Left cardiac atrium (tissue), 4 donors: ENCODE data around the gene PCK1. TPM values are rescaled to one million over a fixed set of nuclear protein-coding genes. Genes with fewer than 3 reads are reported as not detected.
"Not testable (repeated sequence)": the region's sequence is repeated elsewhere in the genome, so short reads cannot be mapped to it uniquely, and the experiment has no call there.

ENCODE experiments used
- ATAC-seq, 2 donors: fragments of 200-7000 bp; cut with Tn5 transposase; one replicate each; pipeline ENCODE4 v1.9.1; 2020; ENCODE audit warnings: mild to moderate bottlenecking in 2 of 2, moderate library complexity in 2 of 2
- DNase-seq: peaks from one replicate; pipeline ENCODE4 v3.0.0-alpha.2; 2020
- intact Hi-C, 2 donors: fragments of 100-400 bp; cut with DNase I; formaldehyde crosslinking; loops; one replicate each; pipeline versions ENCODE4 v1.14.1 to v1.15.1; 2022 to 2023
- long read RNA-seq: library from polyadenylated mRNA; unstranded; transcript quantifications from one replicate; pipeline ENCODE4 v2.0.0, GENCODE V29; 2021
- total RNA-seq, 2 donors: library from RNA; stranded (reverse); fragmentation: NEBNext Ultra II Directional; extraction: Animal tissue kit (Norgen Biotek cat#: 25700); gene quantifications; one replicate each; pipeline ENCODE4 v1.2.1, GENCODE V29; 2021
- donor health status: DM: no; HTN: yes; CAD: no.
- donor health status: DM: no; HTN: yes; CAD: no; lungs with severe emphysema.
- donor health status: DM: yes; HTN: yes; CAD: no.
- donor health status: Dilated cardiomyopathy.

PCK1 gene
- total RNA-seq, result 10 to 100 TPM; 21.6 to 72.2 TPM
- long read RNA-seq, full-length matches to known transcripts, result 2 of 3 reads
- long read RNA-seq, partial matches to known transcripts, result 0 of 3 reads
- long read RNA-seq, other reads (novel, unspliced or antisense), result 1 of 3 reads

GRCh38 chr20:57560554-57561355 lies at the start of gene PCK1:
TSS of gene PCK1 (plus strand) at chr20:57561110. CDS start at chr20:57561412, 302 bp downstream.
- ATAC-seq (peak; percentile 85 to 95), DNase-seq (peak; percentile 68)
- intact Hi-C loops, result no loop called here

GRCh38 chr20:57511709-57512108 lies 49.2 kb upstream of the PCK1 start:
- intact Hi-C loops, DNase-seq, ATAC-seq: not testable (repeated sequence)

GRCh38 chr20:57512432-57512831 lies 48.5 kb upstream of the PCK1 start:
- DNase-seq (no peak), ATAC-seq (no peak)
- intact Hi-C loops, result no loop called here

- no peak for DNase-seq
- intact Hi-C loops, result no loop called here
- ATAC-seq, result no peak
Observed at GRCh38 chr20:57513199-57513598, 47.7 kb upstream of the PCK1 start.

- DNase-seq, result peak; percentile 73
- peak; percentile 82 to 87 for ATAC-seq
- intact Hi-C loops, result loop anchor here (1.0 to 2.0 kb wide), 3 partner anchors 80 to 694 kb away; no protein-coding TSS in a partner anchor
Observed at GRCh38 chr20:57514273-57514751, 46.6 kb upstream of the PCK1 start.

- intact Hi-C loops, result loop anchor here in 1 of 2 donors (5.0 kb wide), 1 partner anchor 694 kb away; no protein-coding TSS in a partner anchor
- peak in 1 of 2 donors; percentile 71 for ATAC-seq
Observed at GRCh38 chr20:57517904-57518303, 43.0 kb upstream of the PCK1 start.

GRCh38 chr20:57522380-57523140 lies 38.4 kb upstream of the PCK1 start:
- intact Hi-C loops, result no loop called here
- ATAC-seq, result no peak
- DNase-seq, result no peak

More at GRCh38 chr20:57517904-57518303, 43.0 kb upstream of the PCK1 start:
- no peak for DNase-seq

GRCh38 chr20:57523782-57524181 lies 37.1 kb upstream of the PCK1 start:
- ATAC-seq (no peak), DNase-seq (no peak)
- intact Hi-C loops, result no loop called here

GRCh38 chr20:57524511-57525176 lies 36.3 kb upstream of the PCK1 start, which contains the start of gene CTCFL:
TSS of gene CTCFL (minus strand) at chr20:57525140. CDS start at chr20:57524205, 935 bp downstream.
- ATAC-seq (no peak), DNase-seq (no peak)
- intact Hi-C loops, result no loop called here

GRCh38 chr20:57525328-57526086 lies 35.4 kb upstream of the PCK1 start:
- intact Hi-C loops, result no loop called here
- DNase-seq, result no peak
- ATAC-seq, result no peak

GRCh38 chr20:57526087-57526884 lies 34.6 kb upstream of the PCK1 start:
- intact Hi-C loops, result no loop called here
- ATAC-seq (no peak), DNase-seq (no peak)

- peak in 1 of 2 donors; percentile 27 for ATAC-seq
- DNase-seq, result no peak
- intact Hi-C loops, result no loop called here
Observed at GRCh38 chr20:57526885-57527460, 33.9 kb upstream of the PCK1 start.

- no peak for DNase-seq
- ATAC-seq, result no peak
- intact Hi-C loops, result no loop called here
Observed at GRCh38 chr20:57527728-57528127, 33.2 kb upstream of the PCK1 start.

GRCh38 chr20:57528148-57528547 lies 32.8 kb upstream of the PCK1 start:
- ATAC-seq (no peak), DNase-seq (no peak)
- intact Hi-C loops, result no loop called here

- intact Hi-C loops, result no loop called here
- DNase-seq (no peak), ATAC-seq (no peak)
Observed at GRCh38 chr20:57529160-57529585, 31.7 kb upstream of the PCK1 start.

- intact Hi-C loops, result no loop called here
- ATAC-seq (no peak), DNase-seq (no peak)
Observed at GRCh38 chr20:57529810-57530209, 31.1 kb upstream of the PCK1 start.

GRCh38 chr20:57530327-57530981 lies 30.5 kb upstream of the PCK1 start:
- DNase-seq (no peak), ATAC-seq (no peak)
- intact Hi-C loops, result no loop called here
